ENCODE measurements around the gene BMPER. TPM values are rescaled to one million over a fixed set of nuclear protein-coding genes. Genes with fewer than 3 reads are reported as not detected.
A peak's percentile ranks its signal among the peaks of the same experiment; 100 is the strongest.

Gene BMPER
- total RNA-seq (2012; rRNA removed), result 3.7 and 4.8 TPM in 2 replicates

- Histone ChIP-seq H3K36me3 (ENCODE audit: insufficient read depth, low read length) (peaks cover 4% of the 10 kb centered on the region), H3K27me3 (ENCODE audit: control insufficient read depth, insufficient read depth, low read length) (no peaks in the 10 kb centered on the region), H3K4me2 (ENCODE audit: low read length) (peak within 1 kb of the TSS; percentile 100), H3K9me3 (replicated peaks; ENCODE audit: low read length) (no peaks in the 10 kb centered on the region), H3K9ac (ENCODE audit: low read depth, low read length) (peak within 1 kb of the TSS; percentile 94), H3K4me1 (ENCODE audit: control insufficient read depth, insufficient read depth, low read length) (peaks cover 10% of the 10 kb centered on the region), H3K4me3 (ENCODE audit: low read length) (peak within 1 kb of the TSS; percentile 84)
Observed at GRCh38 chr7:33905389-33906032, at the start of gene BMPER. BMPER (plus strand) TSS chr7:33905539; CDS start chr7:33905614, 75 bp downstream.

GRCh38 chr7:33861947-33862346 is 43.4 kb upstream of the BMPER start:
- Histone ChIP-seq H3K4me2 (ENCODE audit: low read length) (no peak overlapping the region), H3K9me3 (replicated peaks; ENCODE audit: low read length) (no peaks in the 10 kb centered on the region), H3K4me3 (ENCODE audit: low read length) (no peak overlapping the region), H3K36me3 (ENCODE audit: insufficient read depth, low read length) (no peaks in the 10 kb centered on the region), H3K9ac (ENCODE audit: low read depth, low read length) (no peak overlapping the region), H3K27me3 (ENCODE audit: control insufficient read depth, insufficient read depth, low read length) (peaks cover 4% of the 10 kb centered on the region), H3K4me1 (ENCODE audit: control insufficient read depth, insufficient read depth, low read length) (no peaks in the 10 kb centered on the region)

DNA sequence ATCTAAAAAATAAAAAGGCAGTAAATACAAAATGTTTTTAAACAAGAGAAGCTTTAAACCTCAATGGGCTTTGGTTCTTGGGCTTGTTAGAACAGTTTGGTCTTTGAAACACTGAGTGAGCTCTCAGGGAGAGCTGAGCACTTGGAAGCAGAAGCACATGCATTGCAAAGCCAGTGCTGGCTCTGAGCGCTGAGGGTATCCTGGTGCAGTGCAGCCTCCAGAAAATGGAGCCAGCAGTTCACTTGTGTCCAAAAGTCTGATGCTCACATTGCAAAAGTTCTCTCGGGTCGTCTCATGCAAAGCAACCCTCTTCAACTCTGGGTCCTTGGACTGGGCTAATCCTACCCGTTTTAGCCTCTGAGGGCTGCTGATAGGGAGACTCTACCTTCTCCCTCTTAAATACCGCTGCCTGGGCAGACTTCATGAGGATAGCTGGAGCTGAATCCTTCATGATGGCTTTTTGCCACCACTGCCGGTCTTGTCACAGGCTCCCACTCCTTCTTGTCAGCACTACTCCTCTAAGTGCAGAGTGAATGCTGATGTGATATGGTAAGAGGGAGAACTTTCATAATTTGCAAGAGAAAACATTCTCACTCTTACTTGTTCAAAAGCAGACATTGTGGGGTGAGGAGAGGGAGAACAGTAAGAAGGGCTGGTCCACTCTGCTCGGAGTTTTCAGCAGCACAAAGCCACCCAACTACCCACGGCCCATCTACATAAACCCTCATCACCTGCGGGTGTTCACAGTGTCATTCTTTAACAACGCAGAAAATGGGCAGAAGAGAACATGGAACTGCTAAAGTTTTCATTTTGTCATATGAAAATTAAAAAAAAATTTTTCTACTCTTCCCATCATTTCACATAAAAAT is 42.2 kb upstream of the BMPER start:
- Histone ChIP-seq H3K9ac (ENCODE audit: low read depth, low read length) (no peak overlapping the region), H3K4me2 (ENCODE audit: low read length) (no peak overlapping the region), H3K4me1 (ENCODE audit: control insufficient read depth, insufficient read depth, low read length) (peaks cover 4% of the 10 kb centered on the region), H3K27me3 (ENCODE audit: control insufficient read depth, insufficient read depth, low read length) (peaks cover 4% of the 10 kb centered on the region), H3K9me3 (replicated peaks; ENCODE audit: low read length) (no peaks in the 10 kb centered on the region), H3K36me3 (ENCODE audit: insufficient read depth, low read length) (no peaks in the 10 kb centered on the region), H3K4me3 (ENCODE audit: low read length) (no peak overlapping the region)

DNA sequence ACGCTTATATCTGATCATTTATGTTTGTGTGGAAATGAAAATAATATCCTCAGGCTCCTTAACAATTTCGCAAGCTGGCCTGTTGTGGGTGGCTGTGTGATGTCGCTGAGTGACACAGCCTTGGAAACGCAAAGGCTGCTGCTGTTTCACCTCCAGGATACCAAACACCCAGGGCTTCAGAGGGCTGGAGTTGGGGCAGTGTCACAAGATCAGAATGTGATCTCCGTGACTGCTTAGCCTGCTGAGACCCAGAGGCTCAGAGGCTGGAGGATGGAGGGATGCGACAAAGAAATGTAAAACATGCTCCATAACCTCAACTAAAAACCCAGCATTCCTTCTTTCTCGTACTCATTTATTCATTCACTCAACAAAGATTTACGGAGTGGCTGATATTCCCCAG is 37.2 kb upstream of the BMPER start:
- Histone ChIP-seq H3K36me3 (ENCODE audit: insufficient read depth, low read length) (no peaks in the 10 kb centered on the region), H3K27me3 (ENCODE audit: control insufficient read depth, insufficient read depth, low read length) (peaks cover 2% of the 10 kb centered on the region), H3K4me1 (ENCODE audit: control insufficient read depth, insufficient read depth, low read length) (peaks cover 10% of the 10 kb centered on the region), H3K4me3 (ENCODE audit: low read length) (no peak overlapping the region), H3K9me3 (replicated peaks; ENCODE audit: low read length) (no peaks in the 10 kb centered on the region), H3K4me2 (ENCODE audit: low read length) (peak overlapping the region; percentile 2), H3K9ac (ENCODE audit: low read depth, low read length) (no peak overlapping the region)

GRCh38 chr7:33869176-33869575 is 36.2 kb upstream of the BMPER start:
- Histone ChIP-seq H3K36me3 (ENCODE audit: insufficient read depth, low read length) (no peaks in the 10 kb centered on the region), H3K27me3 (ENCODE audit: control insufficient read depth, insufficient read depth, low read length) (no peaks in the 10 kb centered on the region), H3K4me2 (ENCODE audit: low read length) (no peak overlapping the region), H3K9me3 (replicated peaks; ENCODE audit: low read length) (no peaks in the 10 kb centered on the region), H3K4me1 (ENCODE audit: control insufficient read depth, insufficient read depth, low read length) (peaks cover 20% of the 10 kb centered on the region), H3K4me3 (ENCODE audit: low read length) (no peak overlapping the region), H3K9ac (ENCODE audit: low read depth, low read length) (no peak overlapping the region)

DNA sequence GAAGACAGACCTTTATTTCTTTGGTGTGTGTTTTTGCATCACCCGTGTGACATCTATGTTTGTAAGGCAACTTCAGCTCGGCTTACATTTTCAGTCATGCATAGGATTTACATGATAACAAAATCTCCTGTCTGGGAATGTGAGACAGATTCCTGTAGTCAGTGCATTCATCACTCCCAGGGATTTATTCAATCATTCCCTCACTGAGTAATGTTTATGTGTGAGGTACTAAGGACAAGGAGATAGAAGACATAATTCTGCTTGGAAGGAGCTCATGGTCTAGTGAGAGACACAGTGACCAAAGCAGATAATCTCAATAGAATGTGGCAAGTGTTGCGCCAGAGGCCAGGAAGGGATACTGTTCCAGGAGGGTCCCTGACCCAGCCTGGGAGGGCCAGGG is 35.2 kb upstream of the BMPER start:
- Histone ChIP-seq H3K4me1 (ENCODE audit: control insufficient read depth, insufficient read depth, low read length) (peaks cover 29% of the 10 kb centered on the region), H3K4me2 (ENCODE audit: low read length) (no peak overlapping the region), H3K36me3 (ENCODE audit: insufficient read depth, low read length) (no peaks in the 10 kb centered on the region), H3K9ac (ENCODE audit: low read depth, low read length) (no peak overlapping the region), H3K9me3 (replicated peaks; ENCODE audit: low read length) (no peaks in the 10 kb centered on the region), H3K27me3 (ENCODE audit: control insufficient read depth, insufficient read depth, low read length) (no peaks in the 10 kb centered on the region), H3K4me3 (ENCODE audit: low read length) (no peak overlapping the region)

- no peaks in the 10 kb centered on the region for H3K9me3 ChIP-seq (replicated peaks; ENCODE audit: low read length)
- H3K4me1 ChIP-seq (ENCODE audit: control insufficient read depth, insufficient read depth, low read length), result peaks cover 33% of the 10 kb centered on the region
- no peak overlapping the region for H3K9ac ChIP-seq (ENCODE audit: low read depth, low read length)
- H3K4me3 ChIP-seq (ENCODE audit: low read length), result no peak overlapping the region
- H3K36me3 ChIP-seq (ENCODE audit: insufficient read depth, low read length), result no peaks in the 10 kb centered on the region
- no peak overlapping the region for H3K4me2 ChIP-seq (ENCODE audit: low read length)
- H3K27me3 ChIP-seq (ENCODE audit: control insufficient read depth, insufficient read depth, low read length), result no peaks in the 10 kb centered on the region
Observed at GRCh38 chr7:33872870-33873269, 32.5 kb upstream of the BMPER start.

GRCh38 chr7:33873518-33873917 is 31.8 kb upstream of the BMPER start:
- Histone ChIP-seq H3K9ac (ENCODE audit: low read depth, low read length) (no peak overlapping the region), H3K27me3 (ENCODE audit: control insufficient read depth, insufficient read depth, low read length) (no peaks in the 10 kb centered on the region), H3K4me1 (ENCODE audit: control insufficient read depth, insufficient read depth, low read length) (peaks cover 31% of the 10 kb centered on the region), H3K4me2 (ENCODE audit: low read length) (peak overlapping the region; percentile 44), H3K36me3 (ENCODE audit: insufficient read depth, low read length) (no peaks in the 10 kb centered on the region), H3K9me3 (replicated peaks; ENCODE audit: low read length) (no peaks in the 10 kb centered on the region), H3K4me3 (ENCODE audit: low read length) (no peak overlapping the region)

DNA sequence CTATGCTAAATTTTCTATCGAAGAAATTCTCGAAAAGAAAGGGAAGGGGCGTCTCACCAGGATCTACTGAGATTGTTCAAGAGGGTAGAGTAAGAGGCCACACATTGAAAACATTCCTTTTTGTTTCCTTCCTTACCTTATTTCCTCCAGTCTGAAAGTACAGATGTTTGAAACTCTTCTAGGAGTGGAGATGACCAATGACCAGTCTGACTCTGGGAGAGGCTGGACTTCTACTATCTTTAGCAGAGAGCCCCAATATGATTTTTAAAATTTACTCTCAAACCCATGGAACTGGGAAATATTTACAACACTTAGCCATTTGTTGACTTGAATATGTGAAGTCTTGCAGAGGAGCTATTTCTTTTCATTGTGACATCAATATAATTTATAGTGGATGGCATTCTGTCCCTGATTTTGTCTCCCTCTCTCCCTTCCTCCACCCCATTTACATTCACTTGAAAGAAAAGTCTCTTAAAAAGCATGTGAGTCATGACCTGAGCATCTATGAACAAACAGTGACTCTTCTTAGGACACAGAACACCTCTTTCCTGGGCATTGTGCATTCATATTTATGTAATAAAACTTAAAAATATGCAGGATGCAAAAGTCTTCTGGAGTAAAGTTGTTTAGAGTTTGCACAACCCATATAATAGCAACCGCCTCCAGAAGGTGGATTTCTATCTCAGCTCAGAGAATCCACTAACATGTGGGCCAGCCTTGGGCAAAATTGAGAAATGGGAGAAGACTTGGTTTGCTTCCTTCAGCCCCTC is 31.2 kb upstream of the BMPER start:
- H3K9me3 ChIP-seq (replicated peaks; ENCODE audit: low read length), result no peaks in the 10 kb centered on the region
- peak overlapping the region; percentile 37 for H3K4me3 ChIP-seq (ENCODE audit: low read length)
- H3K36me3 ChIP-seq (ENCODE audit: insufficient read depth, low read length), result no peaks in the 10 kb centered on the region
- peak overlapping the region; percentile 68 for H3K4me2 ChIP-seq (ENCODE audit: low read length)
- peaks cover 31% of the 10 kb centered on the region for H3K4me1 ChIP-seq (ENCODE audit: control insufficient read depth, insufficient read depth, low read length)
- no peaks in the 10 kb centered on the region for H3K27me3 ChIP-seq (ENCODE audit: control insufficient read depth, insufficient read depth, low read length)
- H3K9ac ChIP-seq (ENCODE audit: low read depth, low read length), result peak overlapping the region; percentile 15

- H3K4me3 ChIP-seq (ENCODE audit: low read length), result peak overlapping the region; percentile 37
- no peaks in the 10 kb centered on the region for H3K36me3 ChIP-seq (ENCODE audit: insufficient read depth, low read length)
- H3K4me2 ChIP-seq (ENCODE audit: low read length), result peak overlapping the region; percentile 68
- no peaks in the 10 kb centered on the region for H3K9me3 ChIP-seq (replicated peaks; ENCODE audit: low read length)
- peak overlapping the region; percentile 15 for H3K9ac ChIP-seq (ENCODE audit: low read depth, low read length)
- H3K27me3 ChIP-seq (ENCODE audit: control insufficient read depth, insufficient read depth, low read length), result no peaks in the 10 kb centered on the region
- peaks cover 31% of the 10 kb centered on the region for H3K4me1 ChIP-seq (ENCODE audit: control insufficient read depth, insufficient read depth, low read length)
Observed at GRCh38 chr7:33874943-33875342, 30.4 kb upstream of the BMPER start.

DNA sequence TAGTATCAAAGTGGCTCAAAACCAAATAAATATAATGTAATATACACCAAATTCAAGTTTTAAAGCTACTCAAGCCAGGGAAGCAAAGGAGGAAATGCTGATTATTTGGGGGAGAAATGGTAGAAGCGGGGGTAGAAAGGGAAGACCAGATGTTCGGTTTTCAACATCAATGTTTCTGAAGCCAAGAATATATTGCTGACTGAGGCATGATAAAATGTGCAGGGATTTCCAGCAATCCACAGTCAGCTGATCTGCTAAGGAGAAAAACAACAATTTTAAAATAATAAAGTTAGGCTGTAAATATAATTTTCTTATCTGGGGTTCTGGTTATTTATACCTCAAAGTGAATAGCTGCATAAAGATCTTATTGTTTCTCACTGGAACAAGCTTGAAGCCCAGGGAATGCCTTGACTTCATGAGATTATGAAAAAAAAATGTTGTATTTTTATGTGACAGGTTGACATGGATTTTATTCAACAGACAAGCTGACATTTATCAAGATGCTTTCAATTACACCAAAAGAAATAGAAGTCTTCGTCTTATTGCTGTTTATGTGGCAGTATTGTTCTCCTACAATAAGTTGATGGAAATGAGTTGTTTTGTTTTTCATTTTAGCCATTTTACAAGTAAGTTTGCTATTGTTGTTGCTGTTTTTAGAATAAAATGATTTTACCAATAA is 28.6 kb upstream of the BMPER start:
- H3K4me1 ChIP-seq (ENCODE audit: control insufficient read depth, insufficient read depth, low read length), result peaks cover 31% of the 10 kb centered on the region
- H3K4me3 ChIP-seq (ENCODE audit: low read length), result no peak overlapping the region

More for the DNA sequence above, 28.6 kb upstream of the BMPER start:
- Histone ChIP-seq H3K36me3 (ENCODE audit: insufficient read depth, low read length) (no peaks in the 10 kb centered on the region), H3K27me3 (ENCODE audit: control insufficient read depth, insufficient read depth, low read length) (no peaks in the 10 kb centered on the region), H3K9me3 (replicated peaks; ENCODE audit: low read length) (no peaks in the 10 kb centered on the region), H3K4me2 (ENCODE audit: low read length) (no peak overlapping the region), H3K9ac (ENCODE audit: low read depth, low read length) (no peak overlapping the region)

All from skeletal muscle satellite cell (primary cell).